T-helper 17 cell (primary cell): ENCODE data around the gene PLCG2. TPM values are rescaled to one million over a fixed set of nuclear protein-coding genes. Genes with fewer than 3 reads are reported as not detected.
"Not testable (repeated sequence)": the region's sequence is repeated elsewhere in the genome, so short reads cannot be mapped to it uniquely, and the experiment has no call there.

Experiments used
- ATAC-seq: fragments of 150-1000 bp; cut with Tn5 transposase; 2 replicates; pipeline ENCODE4 v1.10.0; 2021; ENCODE audit warnings: mild to moderate bottlenecking, moderate library complexity
- DNase-seq, 3 donors: peaks; one replicate each; pipeline versions ENCODE4 v3.0.0 to v3.0.0-alpha.2; 2020 to 2021
- H3K9me3 ChIP-seq: one replicate; pipeline ENCODE4 v1.7.0; 2013; ENCODE audit warnings: low read length, mild to moderate bottlenecking; ENCODE audit not compliant: control insufficient read depth, poor library complexity, severe bottlenecking
- H3K27ac Mint-ChIP-seq: one replicate; pipeline ENCODE4 v1.8.0; 2022; ENCODE audit warnings: mild to moderate bottlenecking, moderate library complexity, mixed read lengths
- H3K27me3 Mint-ChIP-seq: one replicate; pipeline ENCODE4 v1.8.0; 2022; ENCODE audit warnings: mixed read lengths
- H3K36me3 Mint-ChIP-seq: one replicate; pipeline ENCODE4 v1.8.0; 2022; ENCODE audit warnings: low read depth, mixed read lengths
- H3K4me1 Mint-ChIP-seq: one replicate; pipeline ENCODE4 v1.8.0; 2022; ENCODE audit warnings: mild to moderate bottlenecking, mixed read lengths
- H3K4me3 Mint-ChIP-seq: one replicate; pipeline ENCODE4 v1.8.0; 2022; ENCODE audit warnings: mild to moderate bottlenecking, moderate library complexity, mixed read lengths
- total RNA-seq, 4 donors: library from RNA in 2 of 4; stranded (reverse) in 2 of 4; gene quantifications; one replicate each; pipeline ENCODE4 v1.2.3 and lab custom pipeline; 2022 to 2026

Gene PLCG2
- total RNA-seq, 2 donors from 2014 or later: 4.2 to 16.2 TPM

DNA sequence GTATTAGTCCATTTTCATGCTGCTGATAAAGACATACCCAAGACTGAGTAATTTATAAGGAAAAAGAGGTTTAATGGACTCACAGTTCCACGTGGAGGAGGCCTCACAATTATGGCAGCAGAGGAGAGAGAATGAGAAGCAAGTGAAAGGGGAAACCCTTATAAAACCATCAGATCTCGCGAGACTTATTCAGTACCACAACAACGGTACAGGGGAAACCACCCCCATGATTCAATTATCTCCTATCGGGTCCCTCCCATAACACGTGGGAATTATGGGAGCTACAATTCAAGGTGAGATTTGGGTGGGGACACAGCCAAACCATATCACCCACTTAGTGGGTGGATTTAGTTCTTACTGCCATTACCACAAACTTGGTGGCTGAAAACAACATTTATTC is 155.6 kb downstream of the PLCG2 start:
- not testable (repeated sequence) for H3K4me1 Mint-ChIP-seq, H3K4me3 Mint-ChIP-seq, ATAC-seq

GRCh38 chr16:81936209-81937000 is 157.3 kb downstream of the PLCG2 start:
- Mint-ChIP-seq H3K4me3 (no peak overlapping the region), H3K27ac (no peak overlapping the region), H3K36me3 (no peaks in the 10 kb centered on the region), H3K27me3 (peaks cover 11% of the 10 kb centered on the region), H3K4me1 (peaks cover 2% of the 10 kb centered on the region)
- no peak for DNase-seq
- no peak for ATAC-seq
- H3K9me3 ChIP-seq: no peaks in the 10 kb centered on the region

More for the DNA sequence above, 155.6 kb downstream of the PLCG2 start:
- not testable (repeated sequence) for H3K27me3 Mint-ChIP-seq, H3K36me3 Mint-ChIP-seq, H3K27ac Mint-ChIP-seq, DNase-seq, H3K9me3 ChIP-seq

- Mint-ChIP-seq H3K27me3 (peaks cover 11% of the 10 kb centered on the region), H3K4me3 (no peak overlapping the region)
- H3K9me3 ChIP-seq: no peaks in the 10 kb centered on the region
Observed at GRCh38 chr16:81937305-81938038, 158.4 kb downstream of the PLCG2 start.

DNA sequence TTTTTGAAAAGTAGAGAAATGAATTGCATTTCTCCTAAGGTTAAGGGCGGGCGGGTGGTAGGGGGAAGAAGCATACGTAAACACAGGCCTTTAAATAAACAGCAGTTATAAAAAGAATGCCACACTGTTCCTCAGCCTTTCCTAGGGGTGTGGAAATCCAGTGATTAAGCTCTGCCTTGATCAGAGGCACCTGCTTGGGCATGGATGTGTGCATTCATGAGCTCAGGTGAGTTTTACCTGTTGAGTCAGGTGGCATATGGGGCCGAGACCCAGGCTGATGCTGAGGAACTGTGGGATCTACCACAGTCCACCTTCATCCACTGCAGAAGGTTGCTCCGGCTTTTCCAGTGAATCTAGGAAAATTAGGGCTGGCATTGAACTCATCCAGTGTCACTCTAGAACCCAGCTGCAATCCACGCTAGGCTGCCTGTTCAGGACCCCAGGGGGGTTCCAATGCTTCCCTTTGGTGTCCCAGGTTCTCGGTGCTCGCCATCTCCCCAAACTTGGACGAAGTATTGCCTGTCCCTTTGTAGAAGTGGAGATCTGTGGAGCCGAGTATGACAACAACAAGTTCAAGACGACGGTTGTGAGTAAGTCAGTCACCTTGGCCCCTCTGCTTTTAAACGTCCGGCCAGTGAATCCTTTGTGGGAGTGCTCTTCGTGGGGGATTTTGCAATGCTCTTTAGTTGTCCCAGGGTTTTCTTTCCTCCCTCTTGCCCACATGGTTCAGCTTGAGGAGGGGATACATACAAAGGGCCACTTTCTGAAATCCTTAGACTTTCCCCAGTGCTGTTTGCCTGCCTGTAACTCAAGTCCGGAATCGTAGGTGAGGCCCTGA is 159.5 kb downstream of the PLCG2 start:
- ATAC-seq: no peak
- DNase-seq: no peak
- Mint-ChIP-seq H3K27ac (no peak overlapping the region), H3K4me1 (peaks cover 2% of the 10 kb centered on the region), H3K4me3 (no peak overlapping the region), H3K36me3 (no peaks in the 10 kb centered on the region), H3K27me3 (peaks cover 11% of the 10 kb centered on the region)
- no peaks in the 10 kb centered on the region for H3K9me3 ChIP-seq

More at GRCh38 chr16:81937305-81938038, 158.4 kb downstream of the PLCG2 start:
- ATAC-seq (no peak), DNase-seq (no peak)
- no peaks in the 10 kb centered on the region for H3K36me3 Mint-ChIP-seq
- no peak overlapping the region for H3K27ac Mint-ChIP-seq
- peaks cover 2% of the 10 kb centered on the region for H3K4me1 Mint-ChIP-seq

DNA sequence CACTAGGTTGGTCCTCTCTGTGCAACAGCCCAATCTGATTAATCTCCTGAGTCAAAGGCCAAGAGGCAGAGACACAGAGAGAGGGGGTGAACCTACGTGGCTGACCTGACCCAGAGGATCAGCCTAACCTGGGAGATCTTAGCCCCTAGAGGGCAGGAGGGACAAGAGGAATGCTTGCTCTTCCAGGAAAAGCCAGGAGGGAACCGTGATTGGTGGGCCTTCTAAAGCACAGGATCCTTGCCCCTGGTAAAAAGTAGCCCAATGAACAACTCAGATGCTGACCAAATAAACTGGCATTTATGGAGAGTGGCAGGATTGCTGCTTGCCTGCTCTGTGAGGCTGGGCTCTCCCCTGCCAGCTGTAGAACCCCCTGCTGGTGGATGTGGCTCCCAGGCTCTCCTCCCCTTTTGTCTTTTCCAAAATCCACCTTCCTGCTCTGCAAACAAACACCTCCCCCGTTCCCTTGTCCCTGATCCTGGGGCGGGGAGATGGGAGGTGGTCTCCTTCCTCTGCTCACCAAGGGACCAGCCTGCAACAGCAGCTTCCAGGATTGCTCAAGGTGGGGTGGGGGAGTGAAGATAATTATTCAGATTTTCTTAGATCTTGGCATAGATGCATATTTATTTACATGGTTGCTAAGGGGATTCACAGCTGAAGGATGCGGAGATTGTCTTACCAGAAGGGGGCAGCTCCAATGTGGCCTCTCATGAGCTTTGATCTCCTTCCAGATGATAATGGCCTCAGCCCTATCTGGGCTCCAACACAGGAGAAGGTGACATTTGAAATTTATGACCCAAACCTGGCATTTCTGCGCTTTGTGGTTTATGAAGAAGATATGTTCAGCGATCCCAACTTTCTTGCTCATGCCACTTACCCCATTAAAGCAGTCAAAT is 160.3 kb downstream of the PLCG2 start:
- no peaks in the 10 kb centered on the region for H3K9me3 ChIP-seq
- Mint-ChIP-seq H3K27me3 (peaks cover 11% of the 10 kb centered on the region), H3K36me3 (no peaks in the 10 kb centered on the region), H3K27ac (no peak overlapping the region), H3K4me3 (no peak overlapping the region), H3K4me1 (peaks cover 2% of the 10 kb centered on the region)
- ATAC-seq (no peak), DNase-seq (no peak)

DNA sequence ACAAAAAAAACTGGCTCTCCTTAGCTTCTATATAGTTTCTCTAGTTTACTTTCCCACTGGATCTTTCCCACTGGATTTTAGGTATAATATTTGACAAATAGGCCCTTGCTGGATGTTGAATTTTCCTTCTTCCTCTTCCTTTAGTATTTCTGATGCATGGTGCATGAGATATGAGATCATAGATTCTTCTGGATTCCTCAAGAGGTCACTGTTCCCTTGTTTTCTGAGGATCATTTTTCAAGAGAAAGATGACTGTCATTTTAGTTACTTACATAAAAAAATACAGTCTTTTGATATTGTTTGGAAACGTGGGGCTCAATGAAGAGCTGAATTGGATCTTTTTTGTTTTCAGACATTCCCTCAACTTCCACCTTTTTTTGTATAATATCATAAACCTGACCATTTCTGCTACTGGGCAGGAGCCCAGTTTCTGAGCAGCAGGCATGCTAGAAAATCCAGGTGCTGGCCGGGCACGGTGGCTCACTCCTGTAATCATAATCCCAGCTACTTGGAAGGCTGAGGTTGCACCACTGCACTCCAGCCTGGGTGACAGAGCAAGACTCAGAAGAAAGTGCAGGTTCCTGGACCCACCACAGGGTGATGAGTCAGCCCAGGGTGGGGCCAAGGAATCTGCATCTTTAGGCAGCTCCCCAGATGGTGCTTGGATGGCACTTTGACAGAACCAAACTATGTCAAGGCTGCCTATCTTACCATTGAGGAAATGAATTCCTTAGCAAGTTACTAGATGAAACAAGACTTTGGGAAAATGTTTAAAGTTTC is 161.9 kb downstream of the PLCG2 start:
- no peaks in the 10 kb centered on the region for H3K36me3 Mint-ChIP-seq
- peaks cover 2% of the 10 kb centered on the region for H3K4me1 Mint-ChIP-seq
- H3K27me3 Mint-ChIP-seq: peaks cover 11% of the 10 kb centered on the region
- no peak overlapping the region for H3K27ac Mint-ChIP-seq
- DNase-seq (no peak), ATAC-seq (no peak)
- H3K4me3 Mint-ChIP-seq: no peak overlapping the region
- H3K9me3 ChIP-seq: no peaks in the 10 kb centered on the region

DNA sequence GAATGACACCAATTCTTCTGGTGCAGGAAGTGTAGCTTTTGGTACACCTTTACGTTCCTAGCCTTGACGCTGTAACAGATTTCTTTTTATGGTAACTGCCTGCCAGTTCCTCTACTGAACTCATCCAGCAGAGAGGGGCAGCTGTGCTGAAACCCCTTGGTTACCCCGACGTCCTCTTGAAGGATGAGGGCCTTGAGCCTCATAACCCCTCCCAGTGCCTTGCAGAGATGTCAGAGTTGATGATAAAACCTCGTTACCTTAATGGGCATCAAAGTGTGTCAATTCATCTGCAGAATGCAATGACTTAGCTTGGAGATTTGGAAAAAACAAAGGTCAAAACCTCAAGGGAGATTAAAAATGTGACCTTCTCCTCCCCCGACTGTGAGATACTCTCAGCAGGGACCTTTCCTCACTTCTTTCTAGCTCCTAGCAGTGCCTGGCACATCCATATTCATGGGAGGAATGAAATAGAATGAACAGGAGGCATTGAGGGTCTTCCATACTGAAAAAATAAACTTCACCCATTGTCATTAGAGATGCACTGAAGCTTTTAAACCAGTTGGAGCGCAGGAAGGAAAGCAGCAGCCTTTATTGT is 163.0 kb downstream of the PLCG2 start:
- H3K36me3 Mint-ChIP-seq: no peaks in the 10 kb centered on the region
- no peak overlapping the region for H3K4me3 Mint-ChIP-seq
- no peak for DNase-seq
- peaks cover 13% of the 10 kb centered on the region for H3K27me3 Mint-ChIP-seq
- H3K9me3 ChIP-seq: no peaks in the 10 kb centered on the region
- peaks cover 2% of the 10 kb centered on the region for H3K4me1 Mint-ChIP-seq
- no peak overlapping the region for H3K27ac Mint-ChIP-seq
- no peak for ATAC-seq

GRCh38 chr16:81945665-81946064 is 166.6 kb downstream of the PLCG2 start:
- no peaks in the 10 kb centered on the region for H3K9me3 ChIP-seq
- Mint-ChIP-seq H3K27ac (no peak overlapping the region), H3K4me1 (peaks cover 2% of the 10 kb centered on the region), H3K27me3 (peaks cover 12% of the 10 kb centered on the region), H3K4me3 (no peak overlapping the region), H3K36me3 (no peaks in the 10 kb centered on the region)
- DNase-seq (no peak), ATAC-seq (no peak)

DNA sequence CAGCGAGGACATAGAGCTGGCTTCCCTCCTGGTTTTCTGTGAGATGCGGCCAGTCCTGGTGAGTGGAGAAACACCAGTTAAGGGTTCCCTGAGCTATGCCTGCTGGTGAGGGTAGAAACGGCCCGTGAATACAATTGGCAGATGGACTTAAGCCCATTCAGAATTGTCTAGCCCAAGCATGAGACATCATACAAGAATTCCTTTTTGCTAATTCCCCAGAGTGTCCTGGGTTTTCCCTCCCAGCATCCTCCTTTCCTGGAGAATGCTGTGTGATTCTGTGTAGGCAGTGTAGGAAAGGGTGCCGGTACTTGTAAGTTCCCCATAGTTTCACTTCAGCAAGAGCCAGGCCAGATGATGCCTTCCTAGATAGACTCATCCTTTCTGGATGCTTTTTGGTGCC is 167.1 kb downstream of the PLCG2 start:
- Mint-ChIP-seq H3K27ac (no peak overlapping the region), H3K36me3 (no peaks in the 10 kb centered on the region), H3K4me3 (no peak overlapping the region), H3K27me3 (peaks cover 7% of the 10 kb centered on the region), H3K4me1 (no peaks in the 10 kb centered on the region)
- ATAC-seq (no peak), DNase-seq (no peak)
- no peaks in the 10 kb centered on the region for H3K9me3 ChIP-seq

- H3K9me3 ChIP-seq: no peaks in the 10 kb centered on the region
- no peak for ATAC-seq
- Mint-ChIP-seq H3K4me3 (no peak overlapping the region), H3K4me1 (no peaks in the 10 kb centered on the region), H3K27ac (no peak overlapping the region), H3K27me3 (peaks cover 23% of the 10 kb centered on the region), H3K36me3 (no peaks in the 10 kb centered on the region)
- DNase-seq: no peak
Observed at GRCh38 chr16:81951564-81951963, 172.5 kb downstream of the PLCG2 start.

DNA sequence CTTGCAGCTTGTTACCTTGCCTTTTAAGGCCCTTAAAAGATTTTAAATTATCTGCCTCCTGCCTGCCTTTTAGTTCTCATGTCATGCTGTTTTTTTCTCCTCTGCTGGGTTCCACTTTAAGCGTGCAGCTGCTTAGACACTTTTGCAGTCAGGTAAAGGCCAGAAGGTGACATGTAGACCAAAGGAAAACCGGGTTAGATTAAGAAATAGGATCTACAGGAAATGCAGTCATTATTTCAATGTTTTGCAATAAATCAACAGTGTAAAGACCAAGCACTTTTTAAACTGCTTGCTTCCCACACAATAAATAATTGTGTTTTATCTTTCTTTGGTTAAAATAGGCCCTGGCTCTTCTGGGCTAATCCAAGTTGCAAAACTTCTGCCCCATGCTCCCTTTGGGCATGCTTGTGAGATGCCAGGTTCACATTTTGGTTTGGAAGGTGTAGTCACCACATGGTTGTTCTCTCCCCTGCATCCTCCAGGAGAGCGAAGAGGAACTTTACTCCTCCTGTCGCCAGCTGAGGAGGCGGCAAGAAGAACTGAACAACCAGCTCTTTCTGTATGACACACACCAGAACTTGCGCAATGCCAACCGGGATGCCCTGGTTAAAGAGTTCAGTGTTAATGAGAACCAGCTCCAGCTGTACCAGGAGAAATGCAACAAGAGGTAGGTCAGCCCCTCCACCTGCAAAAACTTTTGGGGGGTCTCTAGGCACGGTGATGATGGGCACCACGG is 177.3 kb downstream of the PLCG2 start:
- Mint-ChIP-seq H3K27me3 (peaks cover 17% of the 10 kb centered on the region), H3K36me3 (no peaks in the 10 kb centered on the region), H3K4me1 (no peaks in the 10 kb centered on the region), H3K27ac (no peak overlapping the region), H3K4me3 (no peak overlapping the region)
- ATAC-seq (no peak), DNase-seq (no peak)
- H3K9me3 ChIP-seq: no peaks in the 10 kb centered on the region
